Central memory CD4-positive, alpha-beta T cell (primary cell): ENCODE measurements around the gene METRNL.
A peak's percentile ranks its signal among the peaks of the same experiment; 100 is the strongest.
"Not testable (repeated sequence)": the region's sequence is repeated elsewhere in the genome, so short reads cannot be mapped to it uniquely, and the experiment has no call there.

Experiments used
- DNase-seq: peaks from one replicate; pipeline ENCODE4 v3.0.0; 2022

METRNL gene

GRCh38 chr17:83125515-83126274 is 46.3 kb downstream of the METRNL start:
- DNase-seq, result peak; percentile 49

- no peak for DNase-seq
These were observed 46.9 kb downstream of the METRNL start for GRCh38 chr17:83126275-83126811.

GRCh38 chr17:83127431-83128160 is 48.2 kb downstream of the METRNL start:
- no peak for DNase-seq

- DNase-seq, result no peak
These were observed 49.2 kb downstream of the METRNL start for GRCh38 chr17:83128306-83129240.

GRCh38 chr17:83129676-83130075 is 50.3 kb downstream of the METRNL start:
- no peak for DNase-seq

- DNase-seq, result no peak
These were observed 52.1 kb downstream of the METRNL start for GRCh38 chr17:83131401-83132011.

- no peak for DNase-seq
These were observed 53.1 kb downstream of the METRNL start for GRCh38 chr17:83132251-83133081.

- no peak for DNase-seq
These were observed 54.1 kb downstream of the METRNL start for GRCh38 chr17:83133302-83134121.

GRCh38 chr17:83134456-83134855 is 55.0 kb downstream of the METRNL start:
- DNase-seq, result not testable (repeated sequence)

- DNase-seq, result no peak
These were observed 56.3 kb downstream of the METRNL start for GRCh38 chr17:83135692-83136091.

GRCh38 chr17:83136156-83136555 is 56.7 kb downstream of the METRNL start:
- no peak for DNase-seq

- DNase-seq, result no peak
These were observed 57.5 kb downstream of the METRNL start for GRCh38 chr17:83136931-83137330.

- no peak for DNase-seq
These were observed 58.1 kb downstream of the METRNL start for GRCh38 chr17:83137523-83137922.

- no peak for DNase-seq
These were observed 59.4 kb downstream of the METRNL start for GRCh38 chr17:83138820-83139219.

GRCh38 chr17:83139541-83140248 is 60.3 kb downstream of the METRNL start:
- DNase-seq, result not testable (repeated sequence)

GRCh38 chr17:83140249-83140566 is 60.8 kb downstream of the METRNL start:
- DNase-seq, result not testable (repeated sequence)

GRCh38 chr17:83142619-83143018 is 63.2 kb downstream of the METRNL start:
- no peak for DNase-seq

- no peak for DNase-seq
These were observed 64.4 kb downstream of the METRNL start for GRCh38 chr17:83143817-83144231.
